ENCODE measurements around the gene AKR1B15. TPM values are rescaled to one million over a fixed set of nuclear protein-coding genes. Genes with fewer than 3 reads are reported as not detected.

AKR1B15 gene
- polyA plus RNA-seq, 1 of the 3 experiments (the other 2 are of a cell fraction) = not detected

GRCh38 chr7:134530460-134530859, 18.4 kb upstream of the AKR1B15 start:
- no peak for DNase-seq
- peaks cover 0 to 5% of the 10 kb centered on the region in 2 experiments; a peak in 1 of 4 replicates for H3K4me1 ChIP-seq (ENCODE audit: control insufficient read depth in 1 of 2, insufficient read depth in 2 of 2, low read depth in 1 of 2, low read length in 1 of 2)
- no peak overlapping the region for H3K27ac ChIP-seq (ENCODE audit: low read depth in 2 of 2, low read length in 1 of 2)
- TF ChIP-seq NFIC (IDR thresholded peaks at IDR 0.05; ENCODE audit: borderline replicate concordance) = no peak
- TF ChIP-seq RAD21 (IDR thresholded peaks at IDR 0.05; ENCODE audit: low read length) = no peak
- no peak for TF ChIP-seq FOXM1 (IDR thresholded peaks at IDR 0.05; ENCODE audit: low read depth)
- TF ChIP-seq, protein P1, sequence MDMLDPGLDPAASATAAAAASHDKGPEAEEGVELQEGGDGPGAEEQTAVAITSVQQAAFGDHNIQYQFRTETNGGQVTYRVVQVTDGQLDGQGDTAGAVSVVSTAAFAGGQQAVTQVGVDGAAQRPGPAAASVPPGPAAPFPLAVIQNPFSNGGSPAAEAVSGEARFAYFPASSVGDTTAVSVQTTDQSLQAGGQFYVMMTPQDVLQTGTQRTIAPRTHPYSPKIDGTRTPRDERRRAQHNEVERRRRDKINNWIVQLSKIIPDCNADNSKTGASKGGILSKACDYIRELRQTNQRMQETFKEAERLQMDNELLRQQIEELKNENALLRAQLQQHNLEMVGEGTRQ (IDR thresholded peaks at IDR 0.05; ENCODE audit: borderline replicate concordance, low read depth, low read length) = no peak
- TF ChIP-seq MXI1 (IDR thresholded peaks at IDR 0.05; ENCODE audit: low read depth, low read length) = no peak
- no peak for TF ChIP-seq NRF1 (IDR thresholded peaks at IDR 0.05; ENCODE audit: low read depth, low read length)
- no peak for TF ChIP-seq YY1 (IDR thresholded peaks at IDR 0.05; ENCODE audit: low read depth)
- no peak for TF ChIP-seq SIN3A (IDR thresholded peaks at IDR 0.05; ENCODE audit: borderline replicate concordance, low read depth, low read length)
- TF ChIP-seq PBX3 (IDR thresholded peaks at IDR 0.05) = no peak
- TF ChIP-seq ELF1 (IDR thresholded peaks at IDR 0.05) = no peak
- no peak for TF ChIP-seq POLR2AphosphoS5 (IDR thresholded peaks at IDR 0.05; ENCODE audit: low read depth, low read length)
- no peak for TF ChIP-seq GATA2 (CRISPR knock-in tag; IDR thresholded peaks at IDR 0.05)
- no peak for TF ChIP-seq REST (IDR thresholded peaks at IDR 0.05; ENCODE audit: low read depth, low read length)
- no peak for TF ChIP-seq EP300 (IDR thresholded peaks at IDR 0.05; ENCODE audit: borderline replicate concordance in 1 of 2, low read depth in 1 of 2, low read length in 1 of 2)
- no peak overlapping the region for H3K9ac ChIP-seq
- no peaks in the 10 kb centered on the region for H4K20me1 ChIP-seq (ENCODE audit: insufficient read depth)
- no peak overlapping the region for H2AFZ ChIP-seq (ENCODE audit: low read depth)
- peaks cover 24% of the 10 kb centered on the region for H3K27me3 ChIP-seq (ENCODE audit: insufficient read depth)
- no peaks in the 10 kb centered on the region for H3K9me2 ChIP-seq
- WGBS (ENCODE audit: low lambda C conversion rate) = 35% methylated on average over 5 of the region's 5 CpGs
- H3K79me2 ChIP-seq (ENCODE audit: insufficient read depth) = no peaks in the 10 kb centered on the region
- H3F3A ChIP-seq (replicated peaks; ENCODE audit: insufficient read depth) = no peaks in the 10 kb centered on the region
- POLR2A ChIA-PET = no interaction called here
- H3K9me3 ChIP-seq = no peaks in the 10 kb centered on the region
- no peak overlapping the region for H3K4me2 ChIP-seq
- H3K36me3 ChIP-seq (replicated peaks in 1 of 2; ENCODE audit: control insufficient read depth in 1 of 2, insufficient read depth in 2 of 2, low read length in 1 of 2) = no peaks in the 10 kb centered on the region
- no peak overlapping the region for H3K4me3 ChIP-seq (ENCODE audit: low read depth in 2 of 2, low read length in 1 of 2)
- CTCF ChIA-PET = interaction anchor here (0.7 to 6.3 kb wide), 3 partner anchors 16 to 69 kb away, joined by 3 to 54 read pairs (median 8); no protein-coding TSS in a partner anchor

Data from SK-N-SH (cell line).